Measurements from ENCODE around the gene HOXB5.
A peak's percentile ranks its signal among the peaks of the same experiment; 100 is the strongest.

Gene HOXB5

DNA sequence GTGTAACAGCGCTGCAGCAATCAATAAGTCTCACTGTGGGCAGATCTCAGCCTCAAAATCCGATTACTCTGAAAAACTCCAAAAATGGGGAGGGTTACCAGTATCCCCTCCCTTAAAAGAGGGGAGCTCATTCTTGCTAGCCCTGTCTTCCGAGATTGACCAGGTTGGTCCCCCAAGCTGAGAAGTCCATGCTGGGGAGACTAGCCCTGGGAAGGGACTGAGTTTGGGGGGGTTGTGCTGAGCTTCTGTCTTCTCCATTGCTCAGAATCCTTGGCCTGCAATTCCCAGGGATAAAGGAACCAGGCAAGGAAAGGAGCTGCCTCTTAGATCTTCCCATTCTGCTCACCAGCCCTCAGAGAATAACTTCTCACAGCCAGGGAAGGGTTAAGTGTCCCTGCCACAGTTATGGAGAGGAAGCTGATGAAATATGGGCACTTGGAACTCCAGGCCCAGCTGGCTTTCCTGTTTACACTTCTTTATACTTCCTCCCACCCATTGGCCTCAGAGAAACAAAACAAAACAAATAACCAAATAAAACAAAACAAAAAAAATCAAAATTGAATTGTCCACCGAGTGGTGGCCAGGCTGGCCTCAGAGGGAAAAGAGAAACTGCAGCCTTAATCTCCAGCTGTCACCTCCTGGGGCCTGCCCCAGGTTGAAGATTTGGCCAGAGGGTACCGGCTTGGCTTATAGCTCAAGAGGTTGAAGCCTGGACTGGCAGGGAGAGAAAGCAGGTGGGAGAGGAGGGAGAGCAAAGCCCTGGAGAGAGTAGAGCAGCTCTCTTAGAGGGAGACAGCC, 6.1 kb downstream of the HOXB5 start:
- Histone ChIP-seq H3K9me3 (ENCODE audit: control insufficient read depth, insufficient read depth, low read length) (no peaks in the 10 kb centered on the region), H3K4me1 (ENCODE audit: insufficient read depth, low read length) (peaks cover 4% of the 10 kb centered on the region), H3K36me3 (ENCODE audit: insufficient read depth, low read length) (no peaks in the 10 kb centered on the region), H3K9ac (ENCODE audit: low read depth, low read length) (no peak overlapping the region)

- Histone ChIP-seq H3K4me1 (ENCODE audit: insufficient read depth, low read length) (peaks cover 4% of the 10 kb centered on the region), H3K9ac (ENCODE audit: low read depth, low read length) (peak overlapping the region; percentile 40; the same call in 1 of the 2 replicates), H3K36me3 (ENCODE audit: insufficient read depth, low read length) (no peaks in the 10 kb centered on the region), H3K9me3 (ENCODE audit: control insufficient read depth, insufficient read depth, low read length) (no peaks in the 10 kb centered on the region)
These were observed 7.0 kb downstream of the HOXB5 start for GRCh38 chr17:48586355-48587258.

DNA sequence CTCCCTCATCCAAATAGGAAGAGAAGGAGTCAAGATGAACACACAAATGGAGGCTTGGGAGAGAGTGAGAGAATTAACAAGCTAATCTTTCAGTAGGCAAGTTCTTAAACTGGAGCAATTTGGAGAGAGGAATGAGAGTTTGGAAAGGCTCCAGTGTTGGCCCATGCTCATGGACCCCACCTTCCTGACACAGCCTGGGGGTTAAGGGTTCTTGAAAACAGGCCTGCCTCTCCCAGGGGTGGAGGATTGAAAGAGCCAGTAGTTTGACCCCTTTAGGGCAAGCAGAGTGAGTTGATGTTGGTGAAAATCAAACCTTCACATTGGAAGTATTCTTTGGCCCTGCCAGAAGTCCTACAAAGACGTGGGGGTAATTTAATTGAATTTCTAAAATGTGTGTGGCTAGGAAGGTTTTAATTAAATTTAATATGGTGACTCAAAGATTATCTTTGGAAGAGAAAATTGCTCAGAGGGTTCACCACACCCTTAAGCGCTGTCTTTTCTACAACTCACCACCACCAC, 9.3 kb downstream of the HOXB5 start:
- no peaks in the 10 kb centered on the region for H3K9me3 ChIP-seq (ENCODE audit: control insufficient read depth, insufficient read depth, low read length)
- no peak overlapping the region for H3K9ac ChIP-seq (ENCODE audit: low read depth, low read length)
- H3K4me1 ChIP-seq (ENCODE audit: insufficient read depth, low read length) = peaks cover 4% of the 10 kb centered on the region
- no peaks in the 10 kb centered on the region for H3K36me3 ChIP-seq (ENCODE audit: insufficient read depth, low read length)

DNA sequence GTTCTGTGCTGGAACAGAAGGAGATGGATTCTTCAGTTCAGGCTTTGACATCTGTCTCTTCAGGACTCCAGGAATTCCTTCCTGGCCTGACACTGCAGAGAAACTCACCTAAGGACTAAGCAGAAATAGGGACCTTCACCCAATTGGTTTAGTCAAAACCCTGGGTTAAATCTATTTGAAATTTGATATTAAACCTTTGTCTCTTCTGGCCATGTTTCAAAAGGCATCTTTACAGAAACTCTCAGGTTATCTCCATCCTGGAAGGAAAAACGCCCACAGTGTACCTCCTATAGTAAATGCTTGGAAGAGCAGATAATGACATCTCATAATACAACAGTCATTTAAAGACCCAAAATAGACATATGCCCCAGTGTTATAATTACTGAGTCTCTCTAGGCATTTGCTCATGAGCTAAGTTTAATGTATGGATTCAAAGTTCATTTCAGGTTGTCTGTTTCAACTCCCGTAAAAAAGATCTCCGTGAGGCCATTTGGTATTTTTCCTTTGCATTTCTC, 9.8 kb downstream of the HOXB5 start:
- Histone ChIP-seq H3K36me3 (ENCODE audit: insufficient read depth, low read length) (no peaks in the 10 kb centered on the region), H3K4me1 (ENCODE audit: insufficient read depth, low read length) (peaks cover 4% of the 10 kb centered on the region; the same call in 1 of the 2 replicates), H3K9me3 (ENCODE audit: control insufficient read depth, insufficient read depth, low read length) (no peaks in the 10 kb centered on the region), H3K9ac (ENCODE audit: low read depth, low read length) (no peak overlapping the region)

DNA sequence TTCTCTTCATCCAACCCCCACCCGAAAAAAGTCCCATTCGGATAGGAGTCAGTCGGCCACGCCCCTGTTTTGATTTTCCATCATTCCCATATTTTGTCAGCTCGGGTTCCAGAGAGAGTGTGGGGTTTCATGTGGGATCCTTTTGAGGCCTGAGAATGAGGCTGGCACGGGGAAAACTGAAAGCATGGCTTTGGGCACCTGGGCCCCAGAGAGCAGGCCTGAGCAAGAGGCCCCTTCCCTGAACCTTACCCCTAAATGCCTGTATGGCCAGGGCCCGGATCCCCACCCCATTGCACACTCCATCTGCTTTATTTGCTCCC, 10.9 kb downstream of the HOXB5 start:
- Histone ChIP-seq H3K4me1 (ENCODE audit: insufficient read depth, low read length) (peaks cover 4% of the 10 kb centered on the region; the same call in 1 of the 2 replicates), H3K9ac (ENCODE audit: low read depth, low read length) (no peak overlapping the region), H3K9me3 (ENCODE audit: control insufficient read depth, insufficient read depth, low read length) (no peaks in the 10 kb centered on the region), H3K36me3 (ENCODE audit: insufficient read depth, low read length) (no peaks in the 10 kb centered on the region)

GRCh38 chr17:48579760-48580554, 13.6 kb downstream of the HOXB5 start:
- no peak overlapping the region for H3K9ac ChIP-seq (ENCODE audit: low read depth, low read length)
- no peaks in the 10 kb centered on the region for H3K36me3 ChIP-seq (ENCODE audit: insufficient read depth, low read length)
- H3K4me1 ChIP-seq (ENCODE audit: insufficient read depth, low read length) = no peaks in the 10 kb centered on the region; the same call in 1 of the 2 replicates
- no peaks in the 10 kb centered on the region for H3K9me3 ChIP-seq (ENCODE audit: control insufficient read depth, insufficient read depth, low read length)

GRCh38 chr17:48579471-48579759, 14.2 kb downstream of the HOXB5 start:
- Histone ChIP-seq H3K9me3 (ENCODE audit: control insufficient read depth, insufficient read depth, low read length) (no peaks in the 10 kb centered on the region), H3K4me1 (ENCODE audit: insufficient read depth, low read length) (peaks cover 2% of the 10 kb centered on the region; the same call in 1 of the 2 replicates), H3K36me3 (ENCODE audit: insufficient read depth, low read length) (no peaks in the 10 kb centered on the region), H3K9ac (ENCODE audit: low read depth, low read length) (no peak overlapping the region)

DNA sequence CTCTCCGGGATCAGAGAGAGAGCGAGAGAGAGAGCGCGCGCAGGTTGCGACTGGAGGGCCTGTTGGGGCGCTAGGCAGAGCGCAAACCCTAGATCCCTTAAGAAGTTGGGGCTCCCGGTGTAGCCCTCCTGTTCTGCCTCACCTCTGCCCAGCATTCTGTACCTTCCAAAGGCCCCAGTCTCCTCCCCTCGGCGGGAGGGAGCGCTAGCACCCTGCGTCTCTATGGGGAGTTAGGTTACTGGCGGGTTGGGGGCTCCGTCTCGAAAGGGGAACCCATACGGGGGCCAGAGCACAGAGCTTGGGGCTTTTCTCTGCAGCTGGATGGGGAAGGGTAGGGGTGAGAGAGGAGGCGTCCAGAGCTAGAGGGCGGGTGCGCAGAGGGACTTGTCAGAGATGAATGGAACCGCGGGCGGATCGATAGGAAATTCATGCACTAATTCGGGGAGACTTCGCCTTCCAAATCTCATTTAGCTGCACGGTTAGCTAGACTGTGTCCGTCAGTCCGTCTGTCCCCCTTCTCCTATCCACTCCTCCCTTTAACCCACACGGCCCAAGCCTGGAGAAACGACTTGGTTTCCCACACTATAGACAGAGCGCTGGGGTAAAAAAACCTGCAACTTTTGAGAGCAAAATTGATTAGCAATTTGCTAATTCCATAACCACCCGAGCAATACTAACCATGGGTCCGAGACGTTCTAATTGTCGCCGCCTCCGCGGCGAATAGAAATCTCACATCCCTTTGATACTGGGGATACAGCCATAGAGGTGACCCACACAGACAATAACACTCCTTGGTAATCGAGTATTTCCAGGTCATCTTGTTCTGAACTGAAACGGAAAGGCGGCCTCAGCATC, 14.7 kb downstream of the HOXB5 start:
- peak overlapping the region; percentile 17; the same call in 1 of the 2 replicates for H3K9ac ChIP-seq (ENCODE audit: low read depth, low read length)
- H3K36me3 ChIP-seq (ENCODE audit: insufficient read depth, low read length) = no peaks in the 10 kb centered on the region
- H3K4me1 ChIP-seq (ENCODE audit: insufficient read depth, low read length) = peaks cover 7% of the 10 kb centered on the region
- no peaks in the 10 kb centered on the region for H3K9me3 ChIP-seq (ENCODE audit: control insufficient read depth, insufficient read depth, low read length)

DNA sequence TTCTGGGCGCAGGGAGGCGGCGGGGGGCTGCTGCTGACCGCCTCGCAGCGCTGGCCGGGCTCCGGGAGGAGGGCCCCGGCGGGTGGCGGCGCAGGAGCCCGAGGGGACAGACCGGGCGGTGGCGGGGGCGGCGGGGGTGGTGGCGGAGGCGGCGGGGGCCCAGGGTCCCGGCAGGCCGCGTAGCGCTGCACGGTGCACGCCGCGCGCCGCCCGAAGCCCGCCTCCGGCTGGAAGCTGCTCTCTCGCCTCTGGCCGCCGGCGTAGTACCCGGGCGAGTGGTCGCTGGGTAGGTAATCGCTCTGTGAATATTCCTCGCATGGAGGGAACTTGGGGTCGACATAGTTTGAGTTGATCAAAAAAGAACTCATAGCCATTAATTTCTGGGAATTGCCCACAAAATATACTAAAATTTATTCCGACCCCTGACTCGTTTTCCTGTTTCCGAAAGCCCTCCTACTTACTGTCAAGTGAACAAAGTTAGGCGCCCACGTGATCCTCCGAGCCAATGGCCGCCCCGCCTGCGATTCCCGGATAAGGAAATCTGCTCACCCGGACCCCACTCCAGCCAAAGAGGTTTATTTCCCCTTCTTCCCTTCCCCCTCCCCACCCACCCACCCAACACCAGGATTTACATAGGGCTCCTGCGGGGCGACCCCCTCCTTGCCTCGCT, 15.5 kb downstream of the HOXB5 start, which contains the start of gene HOXB4:
HOXB4 (minus strand) TSS at position 405 of the 670 bp plus-strand sequence; CDS start at position 374, 31 bp downstream.
- Histone ChIP-seq H3K4me1 (ENCODE audit: insufficient read depth, low read length) (peaks cover 8% of the 10 kb centered on the region), H3K9ac (ENCODE audit: low read depth, low read length) (peak within 1 kb of the TSS; percentile 60; the same call in 1 of the 2 replicates), H3K9me3 (ENCODE audit: control insufficient read depth, insufficient read depth, low read length) (no peaks in the 10 kb centered on the region), H3K36me3 (ENCODE audit: insufficient read depth, low read length) (no peaks in the 10 kb centered on the region)

DNA sequence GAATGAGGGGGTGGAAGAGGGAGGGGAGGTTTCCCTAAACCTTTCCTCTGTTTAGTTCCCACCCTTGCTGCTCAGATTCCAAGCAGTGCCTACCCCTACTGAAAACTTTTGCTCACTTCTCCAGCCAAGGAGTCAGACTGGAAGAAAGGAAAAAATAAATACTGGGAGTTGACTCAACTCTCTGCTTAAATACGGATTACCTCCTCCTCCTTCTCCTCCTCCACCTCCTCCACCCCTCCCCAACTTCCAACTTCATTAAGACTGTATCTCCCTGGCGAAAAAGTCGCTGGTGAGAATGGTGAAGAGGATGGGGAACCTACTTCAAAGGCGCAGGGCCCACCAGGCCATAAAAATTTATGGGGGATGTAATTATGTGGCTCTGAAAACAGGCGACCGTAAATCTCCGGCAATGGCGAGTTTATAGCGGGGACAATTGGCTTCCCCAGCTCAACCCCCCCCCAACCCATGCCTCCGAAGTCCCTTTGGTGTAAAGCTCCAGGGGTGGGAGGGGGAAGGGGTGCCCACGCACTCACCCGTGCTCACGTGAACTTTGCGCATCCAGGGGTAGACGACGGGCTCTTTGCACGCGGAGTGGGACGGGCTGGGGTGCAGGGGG, 16.1 kb downstream of the HOXB5 start:
- H3K4me1 ChIP-seq (ENCODE audit: insufficient read depth, low read length) = peaks cover 8% of the 10 kb centered on the region
- H3K9me3 ChIP-seq (ENCODE audit: control insufficient read depth, insufficient read depth, low read length) = no peaks in the 10 kb centered on the region
- peak overlapping the region; percentile 16; the same call in 1 of the 2 replicates for H3K9ac ChIP-seq (ENCODE audit: low read depth, low read length)
- H3K36me3 ChIP-seq (ENCODE audit: insufficient read depth, low read length) = no peaks in the 10 kb centered on the region

- Histone ChIP-seq H3K9me3 (ENCODE audit: control insufficient read depth, insufficient read depth, low read length) (no peaks in the 10 kb centered on the region), H3K36me3 (ENCODE audit: insufficient read depth, low read length) (no peaks in the 10 kb centered on the region), H3K9ac (ENCODE audit: low read depth, low read length) (no peak overlapping the region; the same call in 1 of the 2 replicates), H3K4me1 (ENCODE audit: insufficient read depth, low read length) (peaks cover 8% of the 10 kb centered on the region)
These were observed 16.9 kb downstream of the HOXB5 start for GRCh38 chr17:48576479-48577309.

Measured in ES-I3 (cell line).